ENCODE results near the gene FGD4.
A peak's percentile ranks its signal among the peaks of the same experiment; 100 is the strongest.

The FGD4 gene

GRCh38 chr12:32478166-32478565, 78.8 kb downstream of the FGD4 start:
- DNase-seq = no peak
- in situ Hi-C loops (cut with MboI; ENCODE audit: low pct_unique_long_range_greater_than_20kb, low sequenced_read_pairs) = no loop called here

- in situ Hi-C loops (cut with MboI; ENCODE audit: low pct_unique_long_range_greater_than_20kb, low sequenced_read_pairs) = no loop called here
- DNase-seq = no peak
Observed at GRCh38 chr12:32478858-32479725, 79.7 kb downstream of the FGD4 start.

DNA sequence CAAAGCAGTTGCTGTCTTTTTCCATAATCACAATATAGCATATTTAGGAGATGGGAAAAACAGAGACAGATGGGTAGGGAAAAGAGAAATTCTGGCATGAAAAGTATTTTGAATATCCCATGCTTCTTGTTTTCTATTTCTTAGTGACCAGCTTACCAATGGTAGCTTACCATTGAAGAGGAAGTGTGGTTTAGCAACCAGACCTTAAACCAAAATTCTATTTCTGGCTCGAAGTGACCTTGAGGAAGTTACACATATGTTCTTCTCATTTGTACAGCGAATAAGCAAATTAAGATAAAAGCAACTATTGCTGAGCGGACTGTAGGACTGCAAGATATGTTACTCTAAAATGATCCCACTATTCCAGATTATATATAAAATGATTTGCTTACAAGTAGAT, 82.9 kb downstream of the FGD4 start:
- in situ Hi-C loops (cut with MboI; ENCODE audit: low pct_unique_long_range_greater_than_20kb, low sequenced_read_pairs) = no loop called here
- DNase-seq = peak; percentile 80

GRCh38 chr12:32483499-32483898, 84.1 kb downstream of the FGD4 start:
- DNase-seq = peak; percentile 50
- in situ Hi-C loops (cut with MboI; ENCODE audit: low pct_unique_long_range_greater_than_20kb, low sequenced_read_pairs) = no loop called here

DNA sequence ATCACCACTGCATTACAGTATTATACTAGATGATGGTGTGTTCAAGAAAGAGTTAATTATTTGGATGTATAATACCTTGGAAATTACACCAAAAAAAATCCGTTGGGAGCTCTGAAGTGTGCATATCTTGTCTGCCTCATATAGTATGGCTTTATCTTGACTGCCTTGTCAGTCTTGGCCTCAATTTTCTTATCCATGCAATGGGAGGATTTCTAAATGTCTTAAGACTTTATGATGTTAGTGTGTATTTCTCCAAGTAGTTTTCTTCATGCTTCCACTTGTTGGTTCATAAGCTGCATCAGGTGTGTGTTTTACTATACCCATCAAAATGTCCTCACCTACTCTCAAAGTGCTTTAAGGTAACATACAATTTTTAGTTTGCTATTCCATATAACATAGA, 84.6 kb downstream of the FGD4 start:
- in situ Hi-C loops (cut with MboI; ENCODE audit: low pct_unique_long_range_greater_than_20kb, low sequenced_read_pairs) = no loop called here
- no peak for DNase-seq

GRCh38 chr12:32486158-32486557, 86.8 kb downstream of the FGD4 start:
- in situ Hi-C loops (cut with MboI; ENCODE audit: low pct_unique_long_range_greater_than_20kb, low sequenced_read_pairs) = no loop called here
- no peak for DNase-seq

- DNase-seq = no peak
- in situ Hi-C loops (cut with MboI; ENCODE audit: low pct_unique_long_range_greater_than_20kb, low sequenced_read_pairs) = no loop called here
Observed at GRCh38 chr12:32488132-32488531, 88.8 kb downstream of the FGD4 start.

- in situ Hi-C loops (cut with MboI; ENCODE audit: low pct_unique_long_range_greater_than_20kb, low sequenced_read_pairs) = no loop called here
- DNase-seq = no peak
Observed at GRCh38 chr12:32489070-32489469, 89.7 kb downstream of the FGD4 start.

GRCh38 chr12:32490801-32491200, 91.4 kb downstream of the FGD4 start:
- no peak for DNase-seq
- in situ Hi-C loops (cut with MboI; ENCODE audit: low pct_unique_long_range_greater_than_20kb, low sequenced_read_pairs) = no loop called here

DNA sequence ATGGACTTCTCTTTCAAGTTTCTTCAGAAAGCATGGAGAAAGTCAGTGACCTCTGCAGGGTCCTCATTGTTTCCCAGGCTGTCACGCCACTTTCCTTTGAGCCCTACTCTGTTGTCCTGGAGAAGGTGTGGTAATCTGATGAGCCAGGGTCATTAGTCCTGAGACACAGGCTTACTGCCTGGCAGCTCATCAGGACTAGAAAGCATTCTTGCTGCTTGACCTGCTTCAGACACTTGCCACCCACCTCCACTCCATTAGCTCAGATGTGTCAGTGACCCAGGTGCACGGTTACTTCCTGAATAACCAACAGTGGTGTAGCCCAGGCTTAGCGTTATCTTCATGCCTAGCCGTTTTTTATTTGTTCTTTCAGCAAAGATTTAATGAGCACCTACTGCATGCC, 93.9 kb downstream of the FGD4 start:
- DNase-seq = no peak
- in situ Hi-C loops (cut with MboI; ENCODE audit: low pct_unique_long_range_greater_than_20kb, low sequenced_read_pairs) = no loop called here

DNA sequence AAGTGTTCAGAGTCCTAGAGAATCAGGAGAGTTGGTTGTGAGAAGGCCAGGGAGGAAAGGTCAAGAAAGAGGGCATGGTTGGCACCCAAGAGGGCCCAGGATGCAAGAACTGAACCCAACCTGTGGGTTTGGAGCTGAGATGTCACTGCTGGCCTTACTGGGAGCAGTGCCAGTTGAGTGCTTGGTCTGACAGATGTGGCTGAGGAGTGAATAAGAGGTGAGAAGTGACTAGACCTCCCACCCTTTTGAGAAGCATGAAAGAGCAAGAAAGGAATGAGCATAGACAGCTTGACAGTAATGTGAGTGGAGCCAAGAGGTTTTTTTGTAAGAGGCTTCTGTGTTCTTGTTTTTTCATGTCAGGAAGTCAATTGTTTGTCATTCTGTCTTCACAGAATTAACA, 95.3 kb downstream of the FGD4 start:
- in situ Hi-C loops (cut with MboI; ENCODE audit: low pct_unique_long_range_greater_than_20kb, low sequenced_read_pairs) = no loop called here
- no peak for DNase-seq

DNA sequence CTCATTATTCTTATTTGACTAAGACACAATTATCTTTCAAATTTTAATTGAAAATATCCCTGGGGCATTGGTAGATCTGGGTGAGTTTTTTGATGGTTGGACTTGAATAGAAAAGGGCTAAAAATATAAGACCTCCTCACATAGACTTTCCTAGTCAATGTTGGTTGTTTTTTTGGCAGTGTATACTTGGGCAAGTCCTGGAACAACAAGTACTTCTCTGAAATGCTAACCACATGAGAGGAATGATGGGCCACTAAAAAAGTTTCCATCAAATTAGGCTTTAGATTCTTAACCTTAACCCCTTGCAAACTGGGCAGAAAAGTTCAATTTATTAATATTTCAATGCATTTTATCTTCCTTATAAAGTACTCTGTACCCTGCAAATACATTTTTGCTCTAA, 97.6 kb downstream of the FGD4 start:
- no peak for DNase-seq
- in situ Hi-C loops (cut with MboI; ENCODE audit: low pct_unique_long_range_greater_than_20kb, low sequenced_read_pairs) = no loop called here

DNA sequence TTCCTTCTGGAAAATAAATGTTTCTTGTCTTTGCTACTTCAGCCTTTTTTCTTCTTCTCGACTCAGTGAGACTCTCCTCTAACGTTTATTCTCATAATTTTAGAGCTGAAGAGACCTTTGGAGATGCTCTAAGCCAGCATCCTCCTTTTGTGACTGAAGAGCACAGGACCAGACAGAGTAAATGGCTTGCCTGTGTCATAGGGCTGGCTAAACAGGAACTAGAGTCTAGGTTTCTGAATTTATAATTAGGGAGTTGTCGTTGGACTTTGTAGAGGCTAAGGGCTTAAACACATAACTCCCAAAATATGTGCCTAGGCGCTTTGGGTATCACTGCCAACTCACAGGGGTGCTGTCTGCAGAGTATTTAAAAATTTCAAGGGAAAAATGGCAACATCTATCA, 98.5 kb downstream of the FGD4 start:
- no peak for DNase-seq
- in situ Hi-C loops (cut with MboI; ENCODE audit: low pct_unique_long_range_greater_than_20kb, low sequenced_read_pairs) = no loop called here

DNA sequence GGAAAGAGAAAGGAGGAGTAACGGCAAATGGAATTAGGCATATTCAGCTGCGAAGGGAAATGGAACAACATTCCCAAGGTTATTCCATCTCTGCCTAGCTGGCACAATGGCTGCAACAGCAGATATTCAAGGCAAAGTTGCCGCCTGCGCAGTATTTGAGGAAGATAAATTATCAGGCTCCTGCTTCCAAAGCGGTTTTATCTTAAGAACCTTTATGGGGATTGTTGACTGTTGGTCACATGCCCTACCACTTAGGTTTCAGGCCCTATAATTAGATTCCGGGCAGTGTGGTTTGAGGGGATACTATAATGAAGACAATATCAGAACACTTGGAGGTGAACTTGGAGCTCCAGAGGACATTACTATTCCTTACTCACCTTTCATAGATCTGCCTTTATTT, 99.7 kb downstream of the FGD4 start:
- no peak for DNase-seq
- in situ Hi-C loops (cut with MboI; ENCODE audit: low pct_unique_long_range_greater_than_20kb, low sequenced_read_pairs) = no loop called here

- in situ Hi-C loops (cut with MboI; ENCODE audit: low pct_unique_long_range_greater_than_20kb, low sequenced_read_pairs) = no loop called here
- no peak for DNase-seq
Observed at GRCh38 chr12:32501835-32502333, 102.5 kb downstream of the FGD4 start.

- no peak for DNase-seq
Observed at GRCh38 chr12:32502693-32503502, 103.5 kb downstream of the FGD4 start.

GRCh38 chr12:32503730-32504129, 104.4 kb downstream of the FGD4 start:
- no peak for DNase-seq
- in situ Hi-C loops (cut with MboI; ENCODE audit: low pct_unique_long_range_greater_than_20kb, low sequenced_read_pairs) = no loop called here

More at GRCh38 chr12:32502693-32503502, 103.5 kb downstream of the FGD4 start:
- in situ Hi-C loops (cut with MboI; ENCODE audit: low pct_unique_long_range_greater_than_20kb, low sequenced_read_pairs) = no loop called here

DNA sequence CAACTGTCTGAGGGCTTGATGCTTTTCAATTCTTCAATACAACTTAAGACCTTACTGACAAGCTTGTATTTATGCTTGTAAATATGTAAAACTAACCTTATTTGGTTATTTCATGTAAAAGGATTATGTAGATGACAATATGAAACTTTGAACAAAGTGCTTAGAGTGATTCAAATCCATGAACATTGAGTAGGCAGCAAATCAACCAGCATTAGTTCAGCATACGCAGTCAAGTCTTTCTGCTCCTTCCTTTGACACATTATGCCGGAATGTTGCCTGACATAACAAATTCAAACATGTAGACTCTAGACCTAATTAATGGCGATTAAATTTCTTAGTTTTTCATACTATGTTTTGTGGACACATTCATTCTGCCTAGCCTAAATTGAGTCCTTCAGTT, 105.2 kb downstream of the FGD4 start:
- no peak for DNase-seq
- in situ Hi-C loops (cut with MboI; ENCODE audit: low pct_unique_long_range_greater_than_20kb, low sequenced_read_pairs) = no loop called here

DNA sequence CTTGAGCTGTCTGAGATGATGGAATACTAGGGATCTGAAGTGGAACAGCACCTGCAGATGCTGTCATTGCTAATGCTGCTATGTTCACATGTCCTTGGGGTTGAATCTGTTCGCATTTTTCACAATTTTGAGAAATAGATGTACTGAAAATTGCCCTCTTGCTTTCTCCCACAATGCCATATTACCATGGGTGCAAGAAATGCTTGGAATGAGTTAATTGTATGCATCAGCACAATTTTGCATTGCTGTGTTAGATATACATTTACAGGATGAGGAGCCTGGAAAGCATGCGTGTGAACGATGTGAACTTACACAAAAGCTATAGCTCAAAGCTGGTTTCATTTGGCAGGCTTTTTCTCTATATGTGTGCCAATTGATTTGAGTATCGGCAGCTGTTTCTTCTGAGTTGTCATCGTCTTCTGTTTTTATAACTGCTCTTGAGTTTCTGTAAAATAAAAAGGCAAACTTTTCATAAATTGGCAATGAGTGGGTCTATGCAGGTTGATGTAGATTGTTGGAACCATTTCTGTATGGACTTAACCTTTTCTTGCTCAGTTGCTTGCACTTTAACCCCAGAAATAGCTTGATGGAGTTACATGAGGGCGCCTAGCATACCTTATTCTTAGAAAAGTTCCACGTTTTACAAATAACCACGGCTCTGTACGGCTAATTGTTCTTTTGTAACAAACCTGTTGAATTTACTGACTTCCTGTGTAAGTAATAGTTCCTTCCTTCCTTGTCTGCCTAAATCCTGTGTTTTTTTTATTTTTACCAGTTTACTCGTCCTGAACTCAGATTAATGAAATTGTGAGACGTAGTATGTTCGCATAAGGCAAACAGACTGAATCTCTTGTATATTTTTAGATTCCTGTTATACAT, 105.9 kb downstream of the FGD4 start:
- no peak for DNase-seq
- in situ Hi-C loops (cut with MboI; ENCODE audit: low pct_unique_long_range_greater_than_20kb, low sequenced_read_pairs) = no loop called here
